ENCODE results near the gene ARL14EP.

The ARL14EP gene

DNA sequence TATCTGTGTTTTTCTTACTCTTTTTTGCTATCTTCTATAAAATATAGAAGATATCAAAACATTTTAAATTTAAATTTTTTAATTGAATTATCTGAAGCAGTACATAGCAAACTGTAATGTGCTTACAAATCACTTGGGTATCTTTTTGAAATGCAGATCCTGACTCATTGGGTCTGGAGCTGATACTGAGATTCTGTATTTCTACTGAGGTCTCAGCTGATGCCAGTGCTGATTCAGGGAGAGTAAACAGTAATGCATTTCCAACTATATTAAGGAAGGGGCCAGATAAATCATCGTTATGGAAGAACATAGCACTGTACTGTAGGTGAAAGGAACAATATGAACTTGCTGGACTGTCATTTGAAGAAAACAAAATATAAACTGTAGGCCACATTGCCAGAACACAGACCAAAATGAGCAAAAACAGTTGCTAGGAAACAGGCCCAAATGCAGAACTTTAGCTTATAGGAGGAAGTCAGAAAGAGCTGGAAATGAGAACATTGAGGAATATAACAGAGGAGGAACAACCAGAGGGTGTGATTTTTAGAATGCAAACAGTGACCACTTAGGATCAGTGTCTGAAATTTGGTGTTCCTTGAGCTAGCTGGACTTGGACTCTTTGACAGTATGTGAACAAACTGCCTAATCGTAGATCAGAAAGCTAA is 3.3 kb downstream of the ARL14EP start:
- DNase-seq (ENCODE audit: low read depth, low spot score), result peak; percentile 3
- H3K27ac ChIP-seq, result no peak overlapping the region

GRCh38 chr11:30326906-30327305 is 4.0 kb downstream of the ARL14EP start:
- DNase-seq (ENCODE audit: low read depth, low spot score), result no peak
- no peak overlapping the region for H3K27ac ChIP-seq

DNA sequence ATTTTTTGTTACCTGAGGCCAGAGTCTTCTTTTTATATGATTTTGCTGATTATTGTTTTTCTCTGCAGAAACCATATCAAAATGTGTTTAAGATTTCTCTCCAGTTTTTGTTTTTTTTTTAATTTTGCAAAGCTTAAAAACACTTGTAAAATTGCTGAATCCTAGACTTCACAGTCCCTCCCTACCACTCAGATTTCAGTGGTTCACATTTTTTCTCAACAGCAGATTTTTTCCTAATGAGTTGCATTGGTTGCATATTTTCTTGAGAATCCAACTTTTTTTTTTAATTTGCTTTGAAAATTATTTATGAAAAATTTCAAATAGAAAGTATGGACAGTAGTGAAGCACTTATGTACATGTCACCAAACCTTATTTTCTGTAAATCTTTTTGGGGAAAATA is 5.8 kb downstream of the ARL14EP start:
- no peak overlapping the region for H3K27ac ChIP-seq
- no peak for DNase-seq (ENCODE audit: low read depth, low spot score)

DNA sequence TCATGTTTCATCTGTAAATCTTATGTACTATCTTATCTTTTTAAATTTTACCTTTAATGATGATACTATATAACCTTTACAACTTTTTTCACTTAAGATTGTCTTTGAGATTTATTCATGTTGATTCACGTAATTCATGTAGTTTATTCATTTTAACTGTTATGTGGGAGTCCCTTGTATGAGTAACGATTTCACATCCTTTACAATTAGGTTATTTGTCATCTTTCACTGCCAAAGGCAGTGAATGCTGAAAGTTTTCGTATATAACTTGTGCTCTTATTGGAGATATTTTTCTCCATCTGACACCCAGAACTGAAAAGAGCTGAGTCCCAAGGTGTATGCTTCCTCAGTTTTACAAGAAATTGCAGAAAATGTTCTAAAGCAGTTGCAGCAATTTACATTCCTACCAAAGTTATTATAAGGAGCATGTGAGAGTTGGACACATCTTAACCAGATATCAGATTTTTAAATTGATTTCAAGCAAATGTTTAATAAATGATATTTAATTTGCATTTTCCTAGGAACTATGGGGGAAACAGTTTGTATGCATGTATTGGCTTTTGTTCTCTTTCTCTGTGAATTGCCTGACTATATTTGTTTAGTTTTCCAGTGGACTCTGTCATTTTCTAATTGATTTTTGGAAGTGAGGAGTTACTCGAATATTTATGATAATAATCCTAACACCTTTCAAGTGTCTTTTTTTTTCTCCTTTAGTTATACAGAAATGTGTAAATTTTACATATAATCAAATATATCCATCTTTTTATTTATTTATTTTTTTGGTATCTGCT is 6.4 kb downstream of the ARL14EP start:
- no peak overlapping the region for H3K27ac ChIP-seq
- DNase-seq (ENCODE audit: low read depth, low spot score), result no peak

DNA sequence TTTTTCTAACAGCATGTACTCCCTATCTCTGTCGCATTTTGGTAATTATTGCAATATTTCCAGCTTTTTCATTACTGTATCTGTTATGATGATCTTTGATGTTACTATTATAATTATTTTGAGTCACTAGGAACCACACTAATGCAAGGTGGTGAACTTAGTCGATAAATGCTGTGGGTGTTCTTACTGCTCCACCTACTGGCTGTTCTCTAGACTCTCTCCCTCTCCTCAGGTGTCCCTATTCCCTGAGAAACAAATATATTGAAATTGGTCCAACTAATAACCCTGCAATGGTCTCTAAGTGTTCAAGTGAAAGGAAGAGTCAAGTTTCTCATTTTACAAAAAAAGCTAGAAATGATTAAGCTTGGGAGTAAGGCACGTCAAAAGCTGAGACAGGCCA is 10.5 kb downstream of the ARL14EP start:
- no peak for DNase-seq (ENCODE audit: low read depth, low spot score)

DNA sequence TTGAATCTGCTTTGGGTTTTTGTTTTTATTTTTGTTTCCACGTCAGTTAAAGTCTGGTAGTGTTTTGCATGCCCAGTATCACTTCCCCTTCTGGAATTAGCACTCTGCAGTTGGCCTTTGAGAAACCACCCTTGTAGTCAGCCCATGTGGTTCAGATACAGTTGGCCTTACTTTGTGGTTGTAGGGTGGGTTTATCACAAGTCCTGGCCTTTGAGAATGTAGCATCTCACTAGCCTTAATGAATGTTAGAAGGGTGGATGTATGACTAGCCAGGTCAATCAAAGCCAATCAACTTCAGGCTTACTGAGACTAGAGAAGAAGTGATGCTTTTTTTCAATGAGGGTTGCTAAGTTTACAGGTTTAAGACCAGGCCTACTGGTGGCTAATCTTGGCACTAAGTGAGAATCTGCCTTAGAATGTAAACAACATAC is 19.8 kb downstream of the ARL14EP start:
- H3K27ac ChIP-seq, result no peak overlapping the region
- no peak for DNase-seq (ENCODE audit: low read depth, low spot score)

More for the DNA sequence above, 10.5 kb downstream of the ARL14EP start:
- no peak overlapping the region for H3K27ac ChIP-seq

DNA sequence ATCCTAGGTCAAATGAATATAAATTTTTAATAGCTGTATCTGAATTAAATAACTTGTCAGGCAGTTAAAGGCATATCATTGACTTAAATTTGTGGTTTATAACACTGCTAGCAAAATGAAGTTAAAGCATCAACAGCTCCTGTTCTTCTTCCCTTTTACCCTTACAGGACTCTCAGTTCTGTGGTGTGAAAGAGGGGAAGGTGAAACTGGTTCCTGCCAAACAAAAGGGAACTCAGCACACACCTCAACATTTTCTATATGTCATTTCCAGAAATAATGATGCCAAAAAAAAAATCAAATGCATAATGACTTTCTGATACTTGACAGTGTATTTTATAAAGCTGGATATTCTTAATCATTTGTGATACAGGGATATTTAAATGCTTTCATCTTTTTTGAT is 21.2 kb downstream of the ARL14EP start:
- no peak for DNase-seq (ENCODE audit: low read depth, low spot score)
- no peak overlapping the region for H3K27ac ChIP-seq

- H3K27ac ChIP-seq, result no peak overlapping the region
- DNase-seq (ENCODE audit: low read depth, low spot score), result no peak
Measured at GRCh38 chr11:30345644-30346043, 22.7 kb downstream of the ARL14EP start.

GRCh38 chr11:30346068-30346688 is 23.3 kb downstream of the ARL14EP start:
- no peak for DNase-seq (ENCODE audit: low read depth, low spot score)
- H3K27ac ChIP-seq, result no peak overlapping the region

DNA sequence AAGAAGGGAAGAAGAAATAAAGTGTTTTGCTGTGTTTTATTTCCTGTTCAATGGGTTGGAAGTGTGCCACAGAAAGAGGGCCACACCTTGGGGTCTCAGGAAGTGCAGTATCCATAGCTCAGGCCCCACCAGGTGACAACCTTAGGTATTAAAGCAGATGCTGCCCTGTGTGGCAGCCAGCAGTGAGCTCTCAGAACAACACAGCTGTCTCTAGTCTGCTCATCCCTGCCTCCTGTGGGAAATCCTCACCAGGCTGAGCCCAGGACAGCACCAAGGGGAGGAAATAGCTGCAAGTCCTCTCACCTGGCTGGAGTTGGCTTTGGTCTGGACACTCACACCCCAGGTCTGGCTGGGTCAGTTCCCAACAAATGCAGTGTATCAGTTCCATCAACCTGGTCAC is 25.1 kb downstream of the ARL14EP start:
- H3K27ac ChIP-seq, result no peak overlapping the region
- no peak for DNase-seq (ENCODE audit: low read depth, low spot score)

DNA sequence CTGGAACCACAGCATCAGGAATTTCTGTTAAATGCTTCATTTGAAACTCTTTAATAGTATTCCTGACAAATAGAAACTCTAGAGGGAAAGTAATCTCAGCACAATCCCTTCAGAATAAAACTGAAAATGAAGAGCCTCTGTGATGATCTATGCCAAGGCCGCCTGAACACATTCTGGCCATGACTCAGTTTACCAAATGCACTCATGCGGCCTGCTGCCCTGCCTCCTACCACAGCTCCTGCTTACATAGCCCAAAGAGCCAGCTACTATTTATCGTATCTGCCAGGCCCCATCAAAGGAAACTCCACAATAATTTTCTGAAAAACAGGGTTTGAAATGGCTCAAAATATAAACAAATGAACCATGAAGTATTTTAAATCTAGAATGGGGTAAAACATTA is 27.0 kb downstream of the ARL14EP start:
- H3K27ac ChIP-seq, result no peak overlapping the region
- DNase-seq (ENCODE audit: low read depth, low spot score), result no peak

- H3K27ac ChIP-seq, result no peak overlapping the region
- no peak for DNase-seq (ENCODE audit: low read depth, low spot score)
Measured at GRCh38 chr11:30350384-30350783, 27.5 kb downstream of the ARL14EP start.

DNA sequence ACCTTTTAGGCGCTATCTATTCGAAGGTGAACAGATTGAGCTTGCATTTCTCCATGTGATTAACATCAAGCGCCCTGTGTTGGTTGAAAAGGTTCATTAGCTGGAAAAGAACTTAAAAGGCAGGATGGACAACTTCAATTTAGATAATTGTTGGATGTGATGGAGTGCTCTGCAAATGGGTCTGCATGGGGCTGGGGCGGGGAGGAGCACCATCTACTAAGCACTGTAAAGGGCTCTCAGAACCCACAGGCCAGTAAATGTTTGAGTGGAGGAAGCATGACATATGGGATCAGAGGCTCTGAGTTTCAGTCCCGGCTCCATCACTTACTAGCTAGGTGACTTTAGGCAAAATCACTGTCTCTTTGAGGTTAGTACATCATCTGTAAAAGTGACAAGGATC is 28.2 kb downstream of the ARL14EP start:
- no peak for DNase-seq (ENCODE audit: low read depth, low spot score)
- H3K27ac ChIP-seq, result no peak overlapping the region

GRCh38 chr11:30356391-30356790 is 33.5 kb downstream of the ARL14EP start:
- no peak for DNase-seq (ENCODE audit: low read depth, low spot score)
- H3K27ac ChIP-seq, result no peak overlapping the region

DNA sequence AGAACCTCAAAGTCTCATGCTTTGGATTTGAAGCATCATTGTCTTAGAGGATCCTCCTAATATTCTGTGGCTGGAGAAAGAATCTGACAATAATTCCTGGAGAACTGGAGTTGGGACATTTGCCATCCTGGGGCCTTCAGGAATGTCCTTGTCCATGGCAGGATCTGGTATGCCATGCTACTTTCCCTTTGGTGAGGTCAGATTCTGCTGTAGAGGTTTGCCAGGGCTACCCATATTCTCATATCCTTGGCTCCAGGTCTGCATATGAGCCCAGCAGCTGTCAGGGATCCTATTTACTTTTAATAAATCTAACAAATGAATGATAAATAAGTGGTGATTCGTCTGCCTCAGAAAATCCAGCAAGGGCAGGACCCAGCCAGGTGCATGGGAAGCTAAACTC is 35.0 kb downstream of the ARL14EP start:
- no peak for DNase-seq (ENCODE audit: low read depth, low spot score)
- no peak overlapping the region for H3K27ac ChIP-seq

DNA sequence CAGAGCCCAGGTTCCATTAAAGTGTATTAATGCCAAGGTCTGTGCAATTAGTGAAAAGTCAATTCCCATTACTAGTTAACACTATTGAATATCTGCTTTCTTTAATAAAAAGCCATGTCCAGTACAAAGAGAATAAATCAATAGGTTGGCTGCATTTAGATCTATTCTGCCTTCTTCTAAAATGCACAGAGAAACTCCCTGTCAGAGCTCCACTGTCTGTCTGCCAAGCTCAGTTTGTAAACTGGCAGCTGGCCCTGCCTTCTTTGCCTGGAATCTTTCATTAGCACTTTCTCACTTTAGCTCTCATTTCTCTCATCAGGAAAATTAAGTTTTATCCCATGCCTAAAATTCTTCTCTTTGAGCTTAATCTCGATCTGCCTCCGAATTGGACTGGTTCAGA is 35.6 kb downstream of the ARL14EP start:
- DNase-seq (ENCODE audit: low read depth, low spot score), result no peak
- no peak overlapping the region for H3K27ac ChIP-seq

GRCh38 chr11:30360741-30361140 is 37.8 kb downstream of the ARL14EP start:
- peak; percentile 60 for DNase-seq (ENCODE audit: low read depth, low spot score)

DNA sequence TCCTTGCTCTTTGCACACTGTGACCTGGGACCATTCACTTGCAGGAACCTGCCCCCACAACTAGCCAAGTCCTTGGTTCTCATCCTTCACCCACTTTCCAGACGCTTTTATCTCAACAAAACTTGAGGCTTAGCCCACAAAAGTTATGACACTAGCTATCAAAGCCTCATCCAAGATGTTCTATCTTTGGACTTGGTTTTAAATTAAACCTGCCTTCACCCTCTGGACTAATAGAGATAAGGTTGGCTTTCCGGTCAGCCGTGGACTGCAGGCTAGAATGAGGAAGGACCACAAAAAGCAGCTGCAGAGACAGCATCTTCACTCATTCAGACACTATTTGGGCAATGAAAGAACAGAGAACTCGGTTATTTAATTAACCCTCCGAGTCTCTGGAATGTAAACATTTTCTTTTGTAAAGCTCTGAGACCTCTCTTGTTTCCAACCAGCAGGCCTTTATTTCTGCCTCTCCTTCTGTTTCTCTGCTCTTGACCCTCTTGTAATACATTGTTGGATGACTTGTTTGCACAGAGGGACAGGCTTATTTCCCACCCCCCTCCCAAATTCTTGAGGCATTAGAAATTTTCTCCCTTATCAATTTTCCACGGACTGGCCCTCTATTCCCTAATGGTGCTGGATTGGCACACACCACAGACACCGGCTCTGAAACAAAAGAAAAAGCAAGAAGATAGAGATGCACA is 41.4 kb downstream of the ARL14EP start:
- H3K27ac ChIP-seq, result no peak overlapping the region

More at GRCh38 chr11:30360741-30361140, 37.8 kb downstream of the ARL14EP start:
- H3K27ac ChIP-seq, result peak overlapping the region; percentile 50

DNA sequence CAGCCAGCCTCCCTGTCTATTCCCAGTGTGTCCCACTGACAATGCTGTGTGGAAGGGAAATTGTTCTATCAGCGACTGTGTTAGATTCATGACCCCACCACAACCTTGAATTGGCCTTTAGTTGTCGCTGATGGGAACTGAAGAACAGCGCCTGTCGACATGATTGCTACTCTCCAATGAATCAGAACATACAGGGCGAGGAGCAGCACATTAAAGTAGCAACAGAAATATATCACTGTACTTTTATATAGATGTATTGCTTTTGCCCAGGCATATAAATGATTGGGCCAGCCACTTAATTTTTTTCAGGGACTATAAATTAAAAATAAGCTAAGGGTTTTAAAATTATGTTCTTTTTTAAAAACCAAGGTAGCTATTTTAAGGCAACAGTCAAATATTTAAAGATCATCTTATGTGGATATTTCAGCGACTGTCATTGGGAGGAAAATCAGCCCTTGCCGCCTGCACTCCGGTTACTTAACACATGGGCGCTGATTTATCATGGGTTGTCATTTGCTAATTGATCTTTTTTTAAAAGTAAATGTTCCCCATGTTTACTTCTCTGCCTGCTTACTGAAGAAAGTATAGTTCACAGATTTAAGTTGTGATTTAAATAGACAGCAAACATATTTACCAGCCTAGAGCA is 42.1 kb downstream of the ARL14EP start:
- H3K27ac ChIP-seq, result no peak overlapping the region
- DNase-seq (ENCODE audit: low read depth, low spot score), result no peak

More for the DNA sequence above, 41.4 kb downstream of the ARL14EP start:
- DNase-seq (ENCODE audit: low read depth, low spot score), result no peak

GRCh38 chr11:30365793-30366517 is 43.1 kb downstream of the ARL14EP start:
- no peak for DNase-seq (ENCODE audit: low read depth, low spot score)
- H3K27ac ChIP-seq, result no peak overlapping the region
